K562 (cell line): ENCODE data around the gene PCDH1. TPM values are rescaled to one million over a fixed set of nuclear protein-coding genes. Genes with fewer than 3 reads are reported as not detected.

ENCODE experiments used
- ATF1 ChIP-seq, 2 experiments: fragments of 450-650 bp in 1 of 2; IDR thresholded peaks; 2 replicates each; pipeline ENCODE4 v1.6.1; 2016; ENCODE audit warnings: missing compliant biosample characterization in 1 of 2, missing genetic modification characterization in 1 of 2
- ATF3 ChIP-seq, 2 experiments: fragments of 450-650 bp in 1 of 2; sonication (generic) in 1 of 2; formaldehyde crosslinking in 1 of 2; IDR thresholded peaks in 1 of 2; conservative IDR thresholded peaks in 1 of 2; 2 replicates each; pipeline versions ENCODE4 v1.6.1 to v1.8.1; 2016 to 2023; ENCODE audit warnings: mild to moderate bottlenecking in 2 of 2, moderate library complexity in 2 of 2, inconsistent platforms in 1 of 2, missing genetic modification reagents in 1 of 2
- E2F4 ChIP-seq: sonication (generic); formaldehyde crosslinking; IDR thresholded peaks from 2 replicates; pipeline ENCODE4 v1.8.0; 2022; ENCODE audit warnings: mild to moderate bottlenecking, low read depth, missing genetic modification reagents
- KDM2B ChIP-seq: fragments of 250-450 bp; sonication (Bioruptor Pico); IDR thresholded peaks from 2 replicates; pipeline ENCODE4 v1.8.0; 2021; ENCODE audit warnings: mild to moderate bottlenecking, moderate library complexity
- MAFF ChIP-seq: IDR thresholded peaks from 2 replicates; pipeline ENCODE4 v1.6.1; 2012; ENCODE audit warnings: low read length, improper control_type of control experiment
- MAFG ChIP-seq: fragments of 450-650 bp; conservative IDR thresholded peaks from 2 replicates; pipeline ENCODE4 v1.6.1; 2016; ENCODE audit warnings: missing genetic modification characterization, missing compliant biosample characterization
- MYBL2 ChIP-seq, 2 experiments: fragments of 450-650 bp in 1 of 2; sonication (generic) in 1 of 2; formaldehyde crosslinking in 1 of 2; IDR thresholded peaks; 2 replicates each; pipeline versions ENCODE4 v1.6.1 to v1.8.1; 2017 to 2022; ENCODE audit warnings: borderline replicate concordance in 1 of 2, inconsistent platforms in 1 of 2, low read depth in 1 of 2, mild to moderate bottlenecking in 1 of 2, missing genetic modification reagents in 1 of 2, moderate library complexity in 1 of 2
- POU5F1 ChIP-seq: fragments of 150-350 bp; IDR thresholded peaks from 2 replicates; pipeline ENCODE4 v1.6.1; 2014; ENCODE audit warnings: borderline replicate concordance, low read length, low read depth, mild to moderate bottlenecking; ENCODE audit not compliant: partially characterized antibody
- SP2 ChIP-seq: IDR thresholded peaks from 2 replicates; pipeline ENCODE4 v1.6.1; 2011; ENCODE audit warnings: mild to moderate bottlenecking, low read depth, low read length, moderate library complexity; ENCODE audit not compliant: poor library complexity, severe bottlenecking; ENCODE audit errors: extremely low read depth
- SRF ChIP-seq, 2 experiments: fragments of 250-450, 450-650 bp in 1 of 2; sonication (Bioruptor Pico) in 1 of 2; sonication (generic) in 1 of 2; formaldehyde crosslinking; IDR thresholded peaks; 2 replicates each; pipeline versions ENCODE4 v1.5.0 to v1.5.1; 2020 to 2022; ENCODE audit warnings: mild to moderate bottlenecking in 1 of 2, missing genetic modification reagents in 1 of 2
- TAF7 ChIP-seq: fragments of 450-650 bp; IDR thresholded peaks from 2 replicates; pipeline ENCODE4 v1.6.1; 2016; ENCODE audit warnings: missing genetic modification characterization, missing compliant biosample characterization
- TBL1XR1 ChIP-seq, 2 experiments: IDR thresholded peaks; 2 replicates each; pipeline ENCODE4 v1.6.1; 2012; ENCODE audit warnings: improper control_type of control experiment in 2 of 2, low read length in 2 of 2, mild to moderate bottlenecking in 1 of 2
- TFAM ChIP-seq: fragments of 250-450 bp; sonication (Bioruptor Pico); conservative IDR thresholded peaks from 2 replicates; pipeline ENCODE4 v1.5.0; 2021; ENCODE audit warnings: mild to moderate bottlenecking, moderate library complexity
- TRIM28 ChIP-seq: fragments of 450-650 bp; IDR thresholded peaks from 2 replicates; pipeline ENCODE4 v1.6.1; 2017
- XRCC5 ChIP-seq: fragments of 200-400 bp; formaldehyde crosslinking; IDR thresholded peaks from 2 replicates; pipeline ENCODE4 v1.6.1; 2017; ENCODE audit warnings: low read depth, mild to moderate bottlenecking, low read length
- ZBTB11 ChIP-seq, 3 experiments: fragments of 200-800 bp in 1 of 3; fragments of 250-450 bp in 1 of 3; fragments of 450-650 bp in 1 of 3; sonication (Bioruptor Pico) in 1 of 3; sonication (Bioruptor generic) in 1 of 3; formaldehyde crosslinking in 1 of 3; IDR thresholded peaks; 2 replicates each; pipeline versions ENCODE4 v1.6.1 to v1.8.0; 2016 to 2022; ENCODE audit warnings: mild to moderate bottlenecking in 2 of 3, missing genetic modification characterization in 2 of 3, missing compliant biosample characterization in 1 of 3, moderate library complexity in 1 of 3
- ZKSCAN1 ChIP-seq: fragments of 150-350 bp; IDR thresholded peaks from 2 replicates; pipeline ENCODE4 v1.6.1; 2016; ENCODE audit warnings: low read depth, low read length
- ZNF121 ChIP-seq: sonication (generic); formaldehyde crosslinking; conservative IDR thresholded peaks from 2 replicates; pipeline ENCODE4 v1.8.0; 2022; ENCODE audit warnings: missing genetic modification reagents
- ZNF445 ChIP-seq: fragments of 250-450 bp; sonication (Bioruptor Pico); IDR thresholded peaks from 2 replicates; pipeline ENCODE4 v1.4.0; 2020; ENCODE audit warnings: low read depth, mild to moderate bottlenecking, moderate library complexity
- ZNF764 ChIP-seq: fragments of 250-450 bp; sonication (Bioruptor Pico); IDR thresholded peaks from 2 replicates; pipeline ENCODE4 v1.4.0; 2020; ENCODE audit warnings: low read depth, mild to moderate bottlenecking, moderate library complexity
- ZNF780A ChIP-seq: fragments of 250-450 bp; sonication (Bioruptor Pico); IDR thresholded peaks from 2 replicates; pipeline ENCODE4 v1.5.0; 2021; ENCODE audit warnings: mild to moderate bottlenecking
- polyA plus RNA-seq, 8 experiments: library from polyadenylated mRNA; depleted of rRNA in 4 of 8; stranded (reverse) in 5 of 8; unstranded in 3 of 8; fragments of >200 nt; fragmentation: Nextera tagmentation in 2 of 8; fragmentation: Illumina TruSeq in 1 of 8; extraction: Ambion mirVana in 2 of 8; extraction: Trizol in 1 of 8; gene quantifications; 2 replicates each; pipeline versions ENCODE4 v1.2.1 to v1.2.3, GENCODE V29; 2011 to 2014; ENCODE audit warnings: inconsistent platforms in 1 of 8, missing spikeins in 1 of 8
- total RNA-seq, 7 experiments: library from RNA; depleted of rRNA in 6 of 7; stranded (reverse); fragments of >200 nt in 6 of 7; fragmentation: Illumina TruSeq in 2 of 7; extraction: Trizol in 2 of 7; gene quantifications; 2 replicates each; pipeline versions ENCODE4 v1.2.1 to v1.2.3, GENCODE V29; 2011 to 2021; ENCODE audit warnings: low replicate concordance in 1 of 7

PCDH1 gene
- total and polyA plus RNA-seq, 9 of the 15 experiments (the other 6 are each of a cell fraction or from before 2014, with no cell fraction given) = 0.11 to 3.6 (median 1.9) TPM; not detected in 1

- no peak for TF ChIP-seq TAF7 (tag)
- no peak; the same call in 1 of the 2 replicates for TF ChIP-seq KDM2B (CRISPR knock-in tag)
- TF ChIP-seq ATF1 (CRISPR knock-in tag; IDR thresholded peaks at IDR 0.05) = no peak
- peak; percentile 67 for TF ChIP-seq ATF1 (tag; IDR thresholded peaks at IDR 0.05)
- TF ChIP-seq ZNF764 (CRISPR knock-in tag) = no peak
- TF ChIP-seq ZNF445 = no peak
- no peak for TF ChIP-seq ZKSCAN1
- TF ChIP-seq ATF3 (IDR thresholded peaks at IDR 0.05) = no peak
- TF ChIP-seq ATF3 (CRISPR knock-in tag; conservative IDR thresholded peaks at IDR 0.05) = no peak
- TF ChIP-seq MYBL2 (IDR thresholded peaks at IDR 0.05; ENCODE audit: low read depth) = no peak
- no peak for TF ChIP-seq MYBL2 (CRISPR knock-in tag; IDR thresholded peaks at IDR 0.05; ENCODE audit: borderline replicate concordance)
- peak; percentile 74; the same call in 1 of the 2 replicates for TF ChIP-seq XRCC5
- TF ChIP-seq ZNF780A (CRISPR knock-in tag) = no peak
- TF ChIP-seq TRIM28 = no peak
- no peak for TF ChIP-seq SP2
- 0 out of 6 replicates have a peak, but pooled peaks of 1 of the 3 experiments have one; percentile 24 for TF ChIP-seq ZBTB11 (CRISPR knock-in tag; IDR thresholded peaks at IDR 0.05)
- TF ChIP-seq MAFF = no peak
- TF ChIP-seq SRF (CRISPR knock-in tag; IDR thresholded peaks at IDR 0.05) = no peak
- no peak for TF ChIP-seq MAFG (tag)
- no peak for TF ChIP-seq TBL1XR1 (IDR thresholded peaks at IDR 0.05; ENCODE audit: low read length in 2 of 2)
- TF ChIP-seq E2F4 (CRISPR knock-in tag) = no peak
- TF ChIP-seq ZNF121 = no peak
- no peak for TF ChIP-seq POU5F1
- no peak for TF ChIP-seq TFAM
Observed at GRCh38 chr5:141878711-141879425, 658 bp upstream of the PCDH1 start (continued).
